Hematopoietic multipotent progenitor cell treated with erythropoietin and hydrocortisone succinate and interleukin-3 and kit ligand, for 17 days (in vitro differentiated cells): ENCODE measurements around the gene DDAH2.

ENCODE experiments used
- DNase-seq: peaks from one replicate; pipeline ENCODE4 v3.0.0-alpha.2; 2015; ENCODE audit warnings: low spot score

Gene DDAH2, protein sequence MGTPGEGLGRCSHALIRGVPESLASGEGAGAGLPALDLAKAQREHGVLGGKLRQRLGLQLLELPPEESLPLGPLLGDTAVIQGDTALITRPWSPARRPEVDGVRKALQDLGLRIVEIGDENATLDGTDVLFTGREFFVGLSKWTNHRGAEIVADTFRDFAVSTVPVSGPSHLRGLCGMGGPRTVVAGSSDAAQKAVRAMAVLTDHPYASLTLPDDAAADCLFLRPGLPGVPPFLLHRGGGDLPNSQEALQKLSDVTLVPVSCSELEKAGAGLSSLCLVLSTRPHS

DNA sequence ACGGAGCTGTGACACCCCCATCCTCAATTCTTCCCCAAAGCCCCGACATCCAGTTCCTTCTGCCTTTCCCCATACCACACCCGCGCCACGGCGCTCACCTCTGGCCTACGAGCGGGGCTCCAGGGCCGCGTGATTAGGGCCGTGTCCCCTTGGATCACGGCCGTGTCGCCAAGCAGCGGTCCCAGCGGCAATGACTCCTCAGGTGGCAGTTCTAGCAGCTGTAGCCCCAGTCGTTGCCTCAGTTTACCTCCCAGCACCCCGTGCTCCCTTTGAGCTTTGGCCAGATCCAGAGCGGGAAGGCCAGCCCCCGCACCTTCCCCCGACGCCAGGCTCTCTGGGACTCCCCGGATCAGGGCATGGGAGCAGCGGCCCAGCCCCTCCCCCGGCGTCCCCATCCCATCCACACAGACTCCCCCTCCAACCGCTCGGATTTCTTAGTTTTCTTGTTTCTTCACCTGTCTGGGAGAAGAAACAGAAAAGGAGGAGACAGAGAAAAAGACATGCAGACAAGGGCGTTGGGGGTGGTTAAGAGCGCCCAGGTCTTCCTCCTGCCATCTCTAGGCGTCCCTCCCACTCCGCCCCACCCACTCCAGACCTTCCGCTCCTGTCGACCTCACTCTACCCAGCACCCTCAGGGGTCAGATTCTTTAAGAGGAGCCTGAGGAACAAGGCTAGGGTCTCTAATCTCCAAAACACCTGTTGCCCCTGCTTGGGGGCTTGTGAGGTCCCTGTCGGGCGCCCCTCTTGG, at the start of gene DDAH2:
Gene DDAH2 (minus strand): TSS at position 533 of the 748 bp plus-strand sequence. CDS start 138 bp downstream, at position 395.
- DNase-seq = no peak

DNA sequence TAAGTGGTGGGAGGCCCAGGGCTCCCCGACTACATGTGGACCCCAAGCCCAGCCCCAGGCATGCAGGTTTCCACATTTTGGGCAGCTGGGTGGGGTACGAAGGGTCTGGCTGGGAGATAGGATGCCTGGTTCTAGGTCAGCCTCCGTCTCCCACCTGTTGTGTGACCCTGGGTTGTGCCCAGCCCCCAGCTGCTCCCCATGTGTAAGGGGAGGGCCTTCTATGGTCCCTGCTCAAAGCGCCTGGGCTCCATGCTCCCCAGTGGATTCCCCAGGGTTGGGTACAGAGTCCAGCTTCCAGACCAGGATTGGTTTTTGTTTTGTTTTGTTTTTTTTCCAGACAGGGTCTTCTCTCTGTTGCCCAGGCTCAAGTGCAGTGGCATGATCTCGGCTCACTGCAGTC, 49.1 kb upstream of the DDAH2 start:
- no peak for DNase-seq

DNA sequence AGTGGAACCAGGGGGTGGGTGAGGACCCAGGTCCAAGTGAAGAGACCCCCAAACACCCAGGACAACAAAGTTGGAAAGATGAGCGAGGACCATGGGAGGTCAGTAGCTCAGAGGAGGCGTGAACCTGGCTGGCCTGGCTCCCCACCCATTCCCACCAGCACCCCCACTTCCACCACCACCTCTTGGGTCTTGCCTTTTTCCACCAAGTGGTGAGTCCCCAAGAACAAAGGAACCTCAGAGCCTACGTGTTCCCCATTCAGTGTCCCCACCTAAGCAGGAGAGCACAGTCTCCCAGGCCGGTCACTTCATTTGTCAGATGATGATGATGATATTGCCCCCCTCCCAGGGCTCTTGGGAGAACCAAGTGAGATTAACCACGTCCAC, 48.6 kb upstream of the DDAH2 start:
- DNase-seq = no peak

DNA sequence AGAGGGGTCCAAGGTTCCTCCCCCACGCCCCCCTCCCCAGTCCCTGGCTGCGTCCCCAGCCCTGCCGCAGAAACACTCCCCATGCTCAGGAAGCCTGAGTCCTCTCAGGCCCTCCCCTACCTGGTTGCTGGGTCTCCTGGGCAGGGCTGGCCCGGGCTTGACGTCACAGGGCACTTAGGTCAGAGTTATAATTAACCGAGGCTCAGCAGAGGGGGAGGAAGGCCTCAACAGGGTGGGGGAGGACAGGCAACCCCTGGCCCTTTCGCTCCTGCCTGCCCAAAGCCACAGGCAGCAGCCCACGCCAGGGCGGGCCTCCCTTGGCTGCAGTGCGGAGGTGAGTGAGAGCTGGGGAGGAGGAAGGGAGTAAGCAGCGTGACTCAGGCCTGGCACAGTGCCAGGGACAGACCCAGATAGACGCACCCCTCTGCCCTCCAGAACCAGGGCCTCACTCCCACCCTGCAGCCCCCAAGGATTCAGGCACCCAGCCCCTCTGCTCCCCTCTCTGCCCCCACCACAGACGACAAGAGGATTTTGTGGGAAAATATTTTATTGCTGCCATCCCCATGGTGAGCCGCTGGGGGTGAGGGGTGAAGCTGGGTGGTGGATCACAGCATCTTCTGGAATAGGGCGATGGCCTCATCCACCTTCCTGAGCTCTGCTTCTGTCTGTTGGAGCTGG, 48.0 kb upstream of the DDAH2 start, which contains the start of gene VWA7:
Gene VWA7 (minus strand): TSS at position 340 of the 678 bp plus-strand sequence. CDS start 549 bp downstream, outside the sequence.
- DNase-seq = peak; percentile 87

DNA sequence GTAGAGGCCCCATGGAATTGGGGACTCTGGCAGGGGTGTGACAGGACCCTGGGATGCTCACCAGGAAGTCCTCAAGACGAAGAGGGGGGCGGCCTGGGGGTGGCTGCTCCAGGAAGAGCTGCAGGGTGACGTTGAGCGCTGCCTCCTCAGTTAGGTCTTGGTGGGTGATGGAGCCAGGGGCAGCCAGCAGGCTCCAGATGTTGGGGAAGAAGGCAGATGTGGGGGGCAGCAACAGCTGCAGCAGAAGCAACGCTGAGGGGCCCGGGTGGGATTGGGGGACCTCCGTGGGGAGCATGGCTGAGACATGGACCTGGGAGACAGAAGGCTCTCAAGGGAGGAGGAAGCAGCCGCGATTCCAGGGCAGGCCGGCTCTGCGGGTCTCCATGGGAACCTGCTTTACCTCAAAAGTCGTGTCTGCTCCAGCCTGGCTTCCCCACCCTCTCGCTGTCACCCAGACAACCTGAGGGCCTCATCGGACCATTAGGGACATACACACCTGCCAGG, 47.4 kb upstream of the DDAH2 start:
- DNase-seq = peak; percentile 17

DNA sequence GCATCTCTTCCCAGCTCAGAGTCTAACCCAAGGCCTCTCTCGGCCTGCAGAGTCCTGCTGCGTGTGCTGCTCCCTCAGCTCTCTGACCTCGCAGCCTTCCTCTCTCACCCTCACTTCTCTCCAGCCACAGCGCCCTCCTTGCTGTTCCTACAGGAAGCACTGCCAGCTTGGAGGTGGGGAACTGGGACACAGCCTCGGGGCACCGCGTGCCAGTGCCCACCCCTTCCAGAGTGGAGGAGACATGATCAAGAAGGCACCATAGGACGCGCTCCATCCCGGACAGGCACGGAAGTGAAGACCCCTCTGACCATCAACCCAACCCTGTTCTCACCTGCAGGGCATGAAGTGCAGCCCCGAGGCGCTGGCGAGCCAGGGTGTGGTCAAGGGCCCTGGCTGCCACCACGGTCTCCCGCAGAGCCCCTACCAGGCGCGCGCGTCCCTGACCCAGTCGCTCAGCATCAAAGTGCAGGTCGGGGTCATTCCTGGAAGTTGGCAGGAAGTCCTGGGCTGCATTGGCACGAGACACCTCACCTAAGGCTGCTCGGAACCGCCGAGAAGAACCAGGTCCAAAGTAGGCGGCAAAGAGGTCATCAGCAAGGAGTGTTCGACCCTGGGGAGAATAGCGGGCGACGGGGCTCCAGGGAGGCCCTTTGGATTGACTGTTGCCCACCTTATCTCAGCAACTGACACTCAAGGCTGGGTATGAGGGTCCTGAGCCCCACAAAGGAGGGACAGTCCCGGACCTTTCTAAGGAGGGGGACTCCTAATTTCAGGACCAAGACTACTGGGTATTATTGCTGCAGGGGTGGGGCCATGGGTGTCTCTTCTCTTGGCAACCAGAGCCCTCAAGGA, 46.8 kb upstream of the DDAH2 start:
- no peak for DNase-seq

DNA sequence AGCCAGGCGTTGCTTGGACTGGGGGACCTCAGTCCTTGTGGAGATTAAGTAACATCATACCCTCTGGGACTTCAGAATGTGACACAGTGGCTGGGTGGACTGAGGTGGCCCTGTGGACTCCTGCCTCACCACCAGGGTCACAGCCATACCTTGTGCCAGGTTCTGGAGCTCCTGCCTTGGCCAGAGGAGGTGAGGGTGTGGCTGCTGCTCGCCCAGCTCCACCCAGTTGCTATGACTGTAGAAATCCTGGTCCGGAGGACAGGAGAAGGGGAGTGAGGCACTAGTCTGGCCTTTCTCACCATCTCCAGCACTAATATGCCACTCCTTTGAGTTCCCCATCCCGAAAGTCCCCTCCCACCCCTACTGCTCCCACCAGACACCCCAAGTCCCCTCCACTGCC, 46.1 kb upstream of the DDAH2 start:
- peak; percentile 74 for DNase-seq

DNA sequence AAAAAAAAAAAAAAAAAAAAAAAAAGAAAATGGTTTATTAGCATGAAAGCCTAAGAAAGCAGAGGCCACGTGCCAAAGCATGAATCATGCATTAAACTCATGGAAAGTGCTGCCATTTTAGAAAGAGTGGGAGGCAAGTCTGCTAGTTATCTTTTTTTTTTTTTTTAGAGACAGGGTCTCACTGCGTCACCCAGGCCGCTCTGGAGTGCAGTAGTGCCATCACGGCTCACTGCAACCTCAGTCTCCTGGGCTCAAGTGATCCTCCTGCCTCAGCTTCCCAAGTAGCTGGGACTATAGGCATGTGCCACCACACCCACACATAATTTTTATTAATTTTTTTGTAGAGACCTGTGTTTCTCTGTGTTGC, 42.9 kb upstream of the DDAH2 start:
- DNase-seq = no peak

DNA sequence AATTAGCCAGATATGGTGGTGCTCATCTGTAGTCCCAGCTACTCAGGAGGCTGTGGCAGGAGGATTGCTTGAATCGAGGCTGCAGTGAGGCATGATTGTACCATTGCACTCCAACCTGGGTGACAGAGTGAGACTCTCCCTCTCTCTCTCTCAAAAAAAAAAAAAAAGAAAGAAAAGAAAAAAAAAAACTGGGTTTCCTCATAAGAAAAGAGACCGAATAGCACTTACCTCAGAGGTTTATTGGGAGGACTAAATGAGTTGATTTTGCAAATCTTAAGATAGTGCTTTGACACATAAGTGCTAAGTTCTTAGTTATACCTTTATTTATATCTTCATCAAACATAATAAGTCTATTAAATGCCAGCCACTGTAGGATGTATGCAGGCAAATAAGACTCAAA, 41.8 kb upstream of the DDAH2 start:
- DNase-seq = no peak

DNA sequence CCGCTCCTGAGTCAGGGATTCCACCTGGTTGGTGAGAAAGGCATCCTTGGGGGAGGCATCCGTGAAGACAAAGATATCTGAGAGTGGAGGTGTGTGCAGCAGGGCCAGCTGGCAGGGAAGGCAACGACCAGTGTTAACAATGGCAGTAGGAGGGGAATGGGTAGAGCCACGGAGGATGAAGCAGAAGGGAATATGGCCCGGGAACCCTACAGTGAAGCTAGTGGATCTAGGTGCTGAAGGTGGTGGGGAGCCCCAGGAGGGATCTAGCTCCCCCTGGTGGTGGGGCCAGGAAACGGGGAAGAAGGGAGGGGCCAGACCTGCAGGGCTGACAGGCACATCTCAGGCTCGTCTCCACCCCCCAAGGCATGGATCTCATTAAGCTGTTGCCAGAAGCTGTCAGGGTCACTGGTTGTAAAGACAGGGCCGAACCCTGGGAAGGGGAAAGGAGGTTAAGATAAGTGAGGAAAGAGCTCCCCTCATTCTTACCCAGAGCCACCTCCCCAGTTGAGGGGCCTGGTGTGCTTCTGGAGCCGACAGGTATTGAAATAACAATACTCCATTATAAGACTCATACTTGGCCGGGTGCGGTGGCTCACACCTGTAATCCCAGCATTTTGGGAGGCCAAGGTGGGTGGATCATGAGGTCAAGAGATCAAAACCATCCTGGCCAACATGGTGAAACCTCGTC, 40.7 kb upstream of the DDAH2 start:
- peak; percentile 93 for DNase-seq

DNA sequence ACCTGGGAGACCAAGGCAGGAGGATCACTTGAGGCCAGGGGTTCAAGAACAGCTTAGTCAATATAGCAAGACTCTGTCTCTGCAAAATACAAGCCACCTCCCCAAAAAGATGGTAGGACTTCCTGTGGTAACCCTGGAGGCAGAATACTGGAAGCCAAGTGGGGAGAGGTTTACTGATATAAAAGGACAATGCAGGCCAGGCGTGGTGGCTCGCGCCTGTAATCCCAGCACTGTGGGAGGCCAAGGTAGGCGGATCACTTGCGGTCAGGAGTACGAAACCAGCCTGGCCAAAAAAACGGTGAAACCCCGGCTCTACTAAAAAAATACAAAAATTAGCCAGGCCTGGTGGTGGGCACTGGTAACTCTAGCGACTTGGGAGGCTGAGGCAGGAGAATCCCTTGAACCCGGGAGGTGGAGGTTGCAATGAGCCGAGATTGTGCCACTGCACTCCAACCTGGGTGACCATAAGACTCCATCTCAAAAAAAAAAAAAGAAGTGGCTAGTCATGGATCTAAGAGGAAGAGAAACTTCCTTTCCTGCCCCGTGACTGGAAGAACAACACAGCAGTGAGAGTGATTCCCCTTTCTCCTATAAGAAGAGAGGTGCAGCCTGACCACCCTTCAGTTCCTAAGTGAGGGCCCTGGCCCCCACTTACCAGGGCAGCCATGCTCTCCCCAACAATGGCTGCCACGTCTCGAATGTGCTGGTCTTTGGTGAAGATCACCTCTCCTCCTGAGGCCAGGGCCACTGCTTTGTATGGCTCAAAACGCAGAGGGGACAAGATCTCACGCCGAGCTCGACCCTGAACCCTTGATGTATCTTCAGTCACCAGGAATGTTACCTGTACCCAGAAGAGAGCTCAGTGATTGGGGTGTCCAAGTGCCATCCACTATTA, 39.5 kb upstream of the DDAH2 start:
- no peak for DNase-seq

DNA sequence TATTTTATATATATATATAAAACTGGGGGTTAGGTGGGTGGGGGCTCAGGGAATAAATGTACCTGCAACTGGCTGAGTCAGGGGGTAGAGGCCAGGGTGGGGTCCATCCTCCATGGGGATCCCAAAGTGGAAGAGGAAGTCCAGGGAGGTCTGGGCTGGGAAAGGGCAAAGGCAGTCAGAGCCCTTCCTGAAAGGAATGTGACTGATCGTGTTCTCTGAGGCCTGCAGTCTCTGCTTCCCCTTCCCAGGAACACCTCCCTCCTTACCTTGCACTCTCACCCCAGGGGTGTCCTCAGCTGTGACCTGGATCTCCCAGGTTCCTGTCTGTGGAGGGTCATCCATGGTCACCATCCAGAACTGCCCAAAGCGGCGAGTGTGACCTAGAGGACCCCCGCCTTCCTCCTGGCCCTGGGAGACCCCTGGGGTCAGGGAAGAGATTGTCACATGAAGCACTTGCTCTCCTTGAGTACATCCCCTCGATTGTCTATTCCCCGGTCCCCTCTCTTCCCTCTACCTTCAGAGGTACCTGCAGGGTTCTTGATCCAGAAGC, 38.1 kb upstream of the DDAH2 start:
- DNase-seq = no peak

DNA sequence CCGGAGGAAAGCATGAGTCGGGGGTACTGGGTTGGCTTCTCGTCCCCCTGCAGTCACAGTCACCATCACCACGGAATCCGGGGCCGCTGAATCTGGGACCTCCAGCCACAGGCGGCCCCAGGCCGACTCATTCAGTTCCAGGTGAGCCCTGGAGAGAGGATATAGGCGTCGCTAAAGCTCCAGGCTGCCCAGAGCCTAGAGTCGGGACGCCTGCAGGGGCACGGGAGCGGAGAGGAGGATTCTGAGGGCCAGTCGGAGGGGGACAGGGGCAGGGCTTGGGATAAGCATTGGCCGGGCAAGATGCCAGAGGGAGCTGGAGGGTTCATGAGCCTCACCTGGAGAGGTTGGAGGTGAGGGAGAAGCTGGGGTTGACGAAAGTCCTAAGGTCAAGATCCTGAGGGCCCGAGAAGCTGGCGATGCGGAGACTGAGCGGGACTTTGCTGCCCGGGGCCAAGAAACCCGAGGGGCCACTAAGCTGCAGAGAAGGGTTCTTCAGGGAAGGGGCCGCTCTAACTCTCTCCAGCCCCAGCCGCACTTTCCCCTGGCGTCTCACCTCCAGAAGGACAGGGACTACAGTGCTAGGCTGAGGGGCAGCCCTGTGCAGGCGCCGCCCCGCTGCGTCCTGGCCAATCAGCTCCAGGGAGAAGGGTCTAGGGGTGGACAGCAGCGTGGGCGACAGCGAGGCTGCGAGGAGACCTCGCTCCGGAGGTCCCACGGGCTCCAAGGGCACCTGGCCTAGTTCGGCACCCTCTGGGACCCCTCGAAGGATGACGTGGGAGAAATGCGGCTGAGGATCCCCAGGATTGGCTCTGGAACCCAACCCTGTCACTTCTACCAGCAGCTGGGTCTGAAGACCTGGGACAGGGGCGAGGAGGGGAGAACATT, 37.1 kb upstream of the DDAH2 start:
- DNase-seq = no peak

DNA sequence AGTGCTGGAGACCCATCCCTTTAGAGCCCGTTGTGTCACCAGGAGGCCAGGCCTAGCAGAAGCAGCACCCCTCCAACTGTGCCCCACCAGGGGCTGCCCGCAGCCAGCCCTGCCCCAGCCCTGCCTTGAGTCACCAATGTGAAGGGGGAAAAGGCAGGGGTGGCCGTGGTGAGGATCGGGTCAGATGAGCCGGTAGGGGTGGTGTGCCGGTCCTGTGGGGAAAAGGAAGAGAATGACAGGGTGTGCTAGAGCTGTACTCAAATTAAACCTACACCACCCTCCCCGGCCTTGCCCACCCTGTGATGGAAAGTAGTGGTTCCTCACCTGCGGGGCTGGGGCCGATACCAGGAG, 36.4 kb upstream of the DDAH2 start:
- no peak for DNase-seq

DNA sequence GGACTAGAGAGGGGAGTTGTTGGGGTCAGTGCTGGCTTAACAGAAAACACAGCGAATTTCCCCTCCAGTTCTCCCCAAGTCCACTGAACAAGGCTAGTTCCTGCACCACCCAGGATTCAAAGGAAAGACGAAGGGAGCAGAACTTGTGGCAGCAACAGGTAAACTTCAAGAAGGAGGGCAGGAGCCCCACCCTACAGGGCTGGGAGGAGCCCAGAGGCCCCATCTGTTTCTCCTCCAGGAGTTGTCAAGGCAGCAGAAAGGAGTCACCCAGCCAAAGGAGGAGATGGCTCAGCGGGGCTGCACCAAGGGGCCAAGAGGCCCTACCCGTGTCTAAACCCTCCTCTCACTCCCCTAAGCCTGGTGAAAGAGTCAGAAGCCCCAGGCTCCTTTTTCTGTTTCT, 35.1 kb upstream of the DDAH2 start:
- DNase-seq = no peak

DNA sequence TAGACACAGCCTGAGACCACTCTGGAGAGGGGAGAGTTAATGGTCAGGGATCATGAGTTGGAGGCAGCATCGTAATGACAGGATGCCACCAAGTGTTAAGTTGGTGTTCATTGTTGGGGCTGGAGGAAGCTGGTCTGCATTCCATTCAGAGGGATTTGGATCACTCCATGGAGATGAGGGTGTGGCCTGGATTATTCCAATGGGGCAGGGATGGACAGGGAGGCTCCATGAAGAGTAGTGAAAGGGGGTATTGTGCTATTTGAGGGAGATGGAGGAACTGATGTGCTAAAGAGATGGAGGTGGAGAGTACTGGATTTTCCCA, 34.5 kb upstream of the DDAH2 start:
- DNase-seq = no peak

DNA sequence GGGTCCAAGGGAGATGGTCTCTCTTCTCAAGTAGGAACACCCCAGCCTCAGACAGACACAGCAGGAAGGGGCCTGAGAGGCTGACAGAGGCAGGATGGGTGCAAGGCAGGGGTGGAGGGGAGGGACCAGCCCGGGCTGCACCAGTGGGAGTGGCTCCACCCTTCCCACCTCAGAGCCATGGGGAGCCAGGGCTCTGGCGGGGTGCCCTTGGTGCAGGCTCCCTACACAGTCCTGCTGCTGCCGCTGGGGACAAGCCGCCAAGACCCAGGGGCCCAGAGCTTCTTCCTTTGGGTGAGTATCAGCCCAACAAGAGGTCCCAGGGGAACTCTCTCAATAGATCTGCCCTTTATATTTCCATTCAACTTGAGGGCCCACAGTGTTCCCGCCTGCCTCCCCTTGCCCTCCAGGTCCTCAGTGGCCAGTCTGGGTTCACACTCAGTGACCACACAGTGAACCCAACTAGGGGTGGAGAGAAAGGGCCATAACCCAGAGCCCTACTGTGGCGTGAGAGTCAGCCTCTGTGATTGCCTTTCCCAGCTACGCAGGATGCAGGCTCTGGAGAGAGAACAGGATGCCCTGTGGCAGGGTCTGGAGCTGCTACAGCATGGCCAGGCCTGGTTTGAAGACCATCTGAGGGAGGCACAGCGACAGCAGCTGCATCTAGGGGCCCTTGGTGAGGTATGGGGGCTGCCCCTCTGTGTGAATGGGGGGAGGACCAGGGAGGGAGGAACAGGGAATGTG, 33.9 kb upstream of the DDAH2 start:
- DNase-seq = no peak

DNA sequence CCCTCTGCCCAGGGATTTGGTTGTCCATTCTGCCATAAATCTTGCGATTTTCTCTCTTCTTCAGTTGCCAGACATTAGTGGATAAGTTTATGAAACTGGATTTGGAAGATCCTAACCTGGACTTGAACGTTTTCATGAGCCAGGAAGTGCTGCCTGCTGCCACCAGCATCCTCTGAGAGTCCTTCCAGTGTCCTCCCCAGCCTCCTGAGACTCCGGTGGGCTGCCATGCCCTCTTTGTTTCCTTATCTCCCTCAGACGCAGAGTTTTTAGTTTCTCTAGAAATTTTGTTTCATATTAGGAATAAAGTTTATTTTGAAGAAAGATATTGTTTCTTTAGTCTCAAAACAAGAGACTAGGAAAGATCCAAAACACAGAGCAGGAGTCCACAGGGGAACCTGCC, 33.3 kb upstream of the DDAH2 start, which contains the start of gene SAPCD1:
Gene SAPCD1 (plus strand): TSS at position 301 of the 400 bp plus-strand sequence. CDS start 399 bp downstream, outside the sequence.
- DNase-seq = no peak
